HEK293 (cell line): ENCODE measurements around the gene SPAM1.

Experiments
- CTCF ChIA-PET: fragments of 350-600 bp; formaldehyde crosslinking; extraction: SDS; loops from one replicate; lab custom pipeline; 2021; ENCODE audit warnings: antibody characterized with exemption; lab: Yijun Ruan, JAX
- POLR2A ChIA-PET: fragments of 300-600 bp; formaldehyde crosslinking; extraction: SDS; loops from one replicate; lab custom pipeline; 2020; ENCODE audit warnings: antibody characterized with exemption, inconsistent platforms; lab: Yijun Ruan, JAX
- H3K27ac ChIP-seq: fragments of 200-500 bp; sonication (Bioruptor generic); 2 replicates; pipeline ENCODE4 v1.5.1; 2014; ENCODE audit warnings: low read depth, low read length, control low read depth, inconsistent platforms; ENCODE audit errors: extremely low read depth
- H3K36me3 ChIP-seq, 2 experiments: fragments of 200-500 bp in 1 of 2; sonication (Bioruptor generic) in 1 of 2; 1 replicate in 1 of 2; 2 replicates in 1 of 2; pipeline ENCODE4 v1.5.1; 2014 to 2017; ENCODE audit warnings: inconsistent platforms in 2 of 2, low read length in 2 of 2; ENCODE audit not compliant: control insufficient read depth in 2 of 2, insufficient read depth in 1 of 2
- H3K4me1 ChIP-seq: fragments of 200-500 bp; sonication (Bioruptor generic); 2 replicates; pipeline ENCODE4 v1.5.1; 2014; ENCODE audit warnings: mild to moderate bottlenecking, low read length, inconsistent platforms; ENCODE audit not compliant: control insufficient read depth, insufficient read depth
- H3K4me3 ChIP-seq: 2 replicates; pipeline ENCODE4 v1.5.1; 2011; ENCODE audit warnings: low read depth, mild to moderate bottlenecking, control low read depth, low read length, moderate library complexity
- H3K9me3 ChIP-seq: fragments of 200-500 bp; sonication (Bioruptor generic); 2 replicates; pipeline ENCODE4 v1.5.1; 2014; ENCODE audit warnings: low read depth, low read length, inconsistent platforms; ENCODE audit not compliant: control insufficient read depth, insufficient read depth
- GLIS1 ChIP-seq: fragments of 450-650 bp; formaldehyde crosslinking; IDR thresholded peaks from 2 replicates; pipeline ENCODE4 v1.5.1; 2016; ENCODE audit warnings: missing biosample characterization, missing genetic modification characterization
- OSR2 ChIP-seq: fragments of 450-650 bp; formaldehyde crosslinking; IDR thresholded peaks from 2 replicates; pipeline ENCODE4 v1.5.1; 2016; ENCODE audit warnings: missing biosample characterization, missing genetic modification characterization
- SP3 ChIP-seq: fragments of 450-650 bp; formaldehyde crosslinking; IDR thresholded peaks from 2 replicates; pipeline ENCODE4 v1.5.1; 2016; ENCODE audit warnings: missing biosample characterization, missing genetic modification characterization
- ZBTB1 ChIP-seq: fragments of 450-650 bp; formaldehyde crosslinking; IDR thresholded peaks from 2 replicates; pipeline ENCODE4 v1.5.1; 2016; ENCODE audit warnings: missing biosample characterization, missing genetic modification characterization
- ZFHX2 ChIP-seq: fragments of 450-650 bp; formaldehyde crosslinking; conservative IDR thresholded peaks from 2 replicates; pipeline ENCODE4 v1.5.1; 2016; ENCODE audit warnings: missing biosample characterization, missing genetic modification characterization
- ZIC2 ChIP-seq: fragments of 450-650 bp; formaldehyde crosslinking; IDR thresholded peaks from 2 replicates; pipeline ENCODE4 v1.5.1; 2016; ENCODE audit warnings: missing biosample characterization, missing genetic modification characterization
- ZNF140 ChIP-seq: fragments of 450-650 bp; formaldehyde crosslinking; IDR thresholded peaks from 2 replicates; pipeline ENCODE4 v1.5.1; 2016; ENCODE audit warnings: missing biosample characterization, missing genetic modification characterization
- ZNF169 ChIP-seq: fragments of 450-650 bp; formaldehyde crosslinking; IDR thresholded peaks from 2 replicates; pipeline ENCODE4 v1.5.1; 2016; ENCODE audit warnings: missing biosample characterization, missing genetic modification characterization
- ZNF366 ChIP-seq: fragments of 450-650 bp; formaldehyde crosslinking; conservative IDR thresholded peaks from 2 replicates; pipeline ENCODE4 v1.5.1; 2016; ENCODE audit warnings: missing biosample characterization, missing genetic modification characterization
- ZNF560 ChIP-seq: fragments of 450-650 bp; formaldehyde crosslinking; IDR thresholded peaks from 2 replicates; pipeline ENCODE4 v1.5.1; 2017; ENCODE audit warnings: missing biosample characterization, missing genetic modification characterization, borderline replicate concordance
- ZNF561 ChIP-seq: fragments of 450-650 bp; IDR thresholded peaks from 2 replicates; pipeline ENCODE4 v1.5.1; 2018; ENCODE audit warnings: missing biosample characterization, missing genetic modification characterization, borderline replicate concordance
- ZNF654 ChIP-seq: fragments of 450-650 bp; formaldehyde crosslinking; IDR thresholded peaks from 2 replicates; pipeline ENCODE4 v1.5.1; 2016; ENCODE audit warnings: low read depth, missing biosample characterization, missing genetic modification characterization
- ZNF768 ChIP-seq: fragments of 450-650 bp; formaldehyde crosslinking; IDR thresholded peaks from 2 replicates; pipeline ENCODE4 v1.5.1; 2018; ENCODE audit warnings: missing biosample characterization, mild to moderate bottlenecking, missing genetic modification characterization
- ZNF777 ChIP-seq: fragments of 450-650 bp; formaldehyde crosslinking; IDR thresholded peaks from 2 replicates; pipeline ENCODE4 v1.5.1; 2017; ENCODE audit warnings: missing biosample characterization, missing genetic modification characterization, borderline replicate concordance
- ZSCAN23 ChIP-seq: fragments of 450-650 bp; formaldehyde crosslinking; IDR thresholded peaks from 2 replicates; pipeline ENCODE4 v1.5.1; 2016; ENCODE audit warnings: missing biosample characterization, missing genetic modification characterization
- TF ChIP-seq, protein P1 (sequence below): fragments of 450-650 bp; formaldehyde crosslinking; IDR thresholded peaks from 2 replicates; pipeline ENCODE4 v1.5.1; 2017; ENCODE audit warnings: missing biosample characterization, missing genetic modification characterization
- TF ChIP-seq, protein P2 (sequence below): fragments of 450-650 bp; formaldehyde crosslinking; IDR thresholded peaks from 2 replicates; pipeline ENCODE4 v1.5.1; 2016; ENCODE audit warnings: missing biosample characterization, missing genetic modification characterization
- TF ChIP-seq, protein P3 (sequence below): fragments of 450-650 bp; formaldehyde crosslinking; IDR thresholded peaks from 2 replicates; pipeline ENCODE4 v1.5.1; 2016; ENCODE audit warnings: missing biosample characterization, missing genetic modification characterization
- TF ChIP-seq, protein P4 (sequence below): fragments of 450-650 bp; formaldehyde crosslinking; IDR thresholded peaks from 2 replicates; pipeline ENCODE4 v1.5.1; 2016; ENCODE audit warnings: missing biosample characterization, missing genetic modification characterization

The SPAM1 gene

GRCh38 chr7:123966936-123967335, 41.9 kb downstream of the SPAM1 start:
- Histone ChIP-seq H3K36me3 (no peaks in the 10 kb centered on the region), H3K4me1 (no peaks in the 10 kb centered on the region), H3K9me3 (no peaks in the 10 kb centered on the region), H3K4me3 (no peak overlapping the region)
- POLR2A ChIA-PET: no interaction called here
- TF ChIP-seq, protein P1, sequence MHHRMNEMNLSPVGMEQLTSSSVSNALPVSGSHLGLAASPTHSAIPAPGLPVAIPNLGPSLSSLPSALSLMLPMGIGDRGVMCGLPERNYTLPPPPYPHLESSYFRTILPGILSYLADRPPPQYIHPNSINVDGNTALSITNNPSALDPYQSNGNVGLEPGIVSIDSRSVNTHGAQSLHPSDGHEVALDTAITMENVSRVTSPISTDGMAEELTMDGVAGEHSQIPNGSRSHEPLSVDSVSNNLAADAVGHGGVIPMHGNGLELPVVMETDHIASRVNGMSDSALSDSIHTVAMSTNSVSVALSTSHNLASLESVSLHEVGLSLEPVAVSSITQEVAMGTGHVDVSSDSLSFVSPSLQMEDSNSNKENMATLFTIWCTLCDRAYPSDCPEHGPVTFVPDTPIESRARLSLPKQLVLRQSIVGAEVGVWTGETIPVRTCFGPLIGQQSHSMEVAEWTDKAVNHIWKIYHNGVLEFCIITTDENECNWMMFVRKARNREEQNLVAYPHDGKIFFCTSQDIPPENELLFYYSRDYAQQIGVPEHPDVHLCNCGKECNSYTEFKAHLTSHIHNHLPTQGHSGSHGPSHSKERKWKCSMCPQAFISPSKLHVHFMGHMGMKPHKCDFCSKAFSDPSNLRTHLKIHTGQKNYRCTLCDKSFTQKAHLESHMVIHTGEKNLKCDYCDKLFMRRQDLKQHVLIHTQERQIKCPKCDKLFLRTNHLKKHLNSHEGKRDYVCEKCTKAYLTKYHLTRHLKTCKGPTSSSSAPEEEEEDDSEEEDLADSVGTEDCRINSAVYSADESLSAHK (tag by site-specific recombination): no peak
- TF ChIP-seq ZNF777 (no peak), ZNF654 (tag by site-specific recombination) (peak; percentile 26), ZNF561 (tag by site-specific recombination) (no peak)
- TF ChIP-seq, all 188 proteins: peak for 1
- no peak overlapping the region for H3K27ac ChIP-seq
- CTCF ChIA-PET: interaction anchor here (0.5 to 1.5 kb wide), 6 partner anchors 9 to 1290 kb away, joined by 3 read pairs; no protein-coding TSS in a partner anchor

GRCh38 chr7:123972045-123972444, 47.0 kb downstream of the SPAM1 start:
- no peak overlapping the region for H3K4me3 ChIP-seq
- CTCF ChIA-PET: interaction anchor here (0.7 kb wide), 1 partner anchor 34 kb away, joined by 3 read pairs; no protein-coding TSS in a partner anchor
- no peaks in the 10 kb centered on the region for H3K36me3 ChIP-seq
- no peak overlapping the region for H3K27ac ChIP-seq
- H3K4me1 ChIP-seq: no peaks in the 10 kb centered on the region
- H3K9me3 ChIP-seq: no peaks in the 10 kb centered on the region
- POLR2A ChIA-PET: no interaction called here
- TF ChIP-seq, protein P2, sequence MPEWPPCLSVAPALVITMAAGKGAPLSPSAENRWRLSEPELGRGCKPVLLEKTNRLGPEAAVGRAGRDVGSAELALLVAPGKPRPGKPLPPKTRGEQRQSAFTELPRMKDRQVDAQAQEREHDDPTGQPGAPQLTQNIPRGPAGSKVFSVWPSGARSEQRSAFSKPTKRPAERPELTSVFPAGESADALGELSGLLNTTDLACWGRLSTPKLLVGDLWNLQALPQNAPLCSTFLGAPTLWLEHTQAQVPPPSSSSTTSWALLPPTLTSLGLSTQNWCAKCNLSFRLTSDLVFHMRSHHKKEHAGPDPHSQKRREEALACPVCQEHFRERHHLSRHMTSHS (tag by site-specific recombination): no peak
- TF ChIP-seq ZSCAN23 (no peak), ZFHX2 (no peak), OSR2 (tag by site-specific recombination) (no peak), ZNF366 (tag by site-specific recombination) (no peak), ZIC2 (tag by site-specific recombination) (no peak), ZBTB1 (tag by site-specific recombination) (no peak), ZNF560 (tag by site-specific recombination) (no peak), ZNF140 (no peak), GLIS1 (tag by site-specific recombination) (no peak), ZNF768 (tag by site-specific recombination) (no peak), SP3 (tag by site-specific recombination) (no peak), ZNF169 (tag by site-specific recombination) (no peak)
- TF ChIP-seq, protein P3, sequence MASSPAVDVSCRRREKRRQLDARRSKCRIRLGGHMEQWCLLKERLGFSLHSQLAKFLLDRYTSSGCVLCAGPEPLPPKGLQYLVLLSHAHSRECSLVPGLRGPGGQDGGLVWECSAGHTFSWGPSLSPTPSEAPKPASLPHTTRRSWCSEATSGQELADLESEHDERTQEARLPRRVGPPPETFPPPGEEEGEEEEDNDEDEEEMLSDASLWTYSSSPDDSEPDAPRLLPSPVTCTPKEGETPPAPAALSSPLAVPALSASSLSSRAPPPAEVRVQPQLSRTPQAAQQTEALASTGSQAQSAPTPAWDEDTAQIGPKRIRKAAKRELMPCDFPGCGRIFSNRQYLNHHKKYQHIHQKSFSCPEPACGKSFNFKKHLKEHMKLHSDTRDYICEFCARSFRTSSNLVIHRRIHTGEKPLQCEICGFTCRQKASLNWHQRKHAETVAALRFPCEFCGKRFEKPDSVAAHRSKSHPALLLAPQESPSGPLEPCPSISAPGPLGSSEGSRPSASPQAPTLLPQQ (tag by site-specific recombination): no peak
- TF ChIP-seq, protein P4, sequence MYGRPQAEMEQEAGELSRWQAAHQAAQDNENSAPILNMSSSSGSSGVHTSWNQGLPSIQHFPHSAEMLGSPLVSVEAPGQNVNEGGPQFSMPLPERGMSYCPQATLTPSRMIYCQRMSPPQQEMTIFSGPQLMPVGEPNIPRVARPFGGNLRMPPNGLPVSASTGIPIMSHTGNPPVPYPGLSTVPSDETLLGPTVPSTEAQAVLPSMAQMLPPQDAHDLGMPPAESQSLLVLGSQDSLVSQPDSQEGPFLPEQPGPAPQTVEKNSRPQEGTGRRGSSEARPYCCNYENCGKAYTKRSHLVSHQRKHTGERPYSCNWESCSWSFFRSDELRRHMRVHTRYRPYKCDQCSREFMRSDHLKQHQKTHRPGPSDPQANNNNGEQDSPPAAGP: no peak
